SU-DHL-6 (cell line): ENCODE data around the gene SORL1.
A peak's percentile ranks its signal among the peaks of the same experiment; 100 is the strongest.

Experiments
- H2AFZ ChIP-seq: fragments of 200-600 bp; sonication (generic); 2 replicates; pipeline ENCODE4 v1.6.1; 2014; ENCODE audit warnings: low read depth, mild to moderate bottlenecking, moderate library complexity, mixed read lengths, antibody characterized with exemption, low read length; ENCODE audit not compliant: severe bottlenecking
- H3F3A ChIP-seq: fragments of 200-600 bp; shearing (Covaris generic); 2 replicates; pipeline ENCODE4 v1.6.0; 2016; ENCODE audit warnings: antibody characterized with exemption, mild to moderate bottlenecking; ENCODE audit not compliant: insufficient read depth
- H3K27ac ChIP-seq: fragments of 200-600 bp; sonication (generic); 2 replicates; pipeline ENCODE4 v1.5.1; 2016; ENCODE audit warnings: low read depth, mild to moderate bottlenecking, low read length, moderate library complexity, mixed read lengths
- H3K27me3 ChIP-seq: fragments of 200-600 bp; sonication (generic), shearing (Covaris generic); 2 replicates; pipeline ENCODE4 v1.6.0; 2014; ENCODE audit warnings: mild to moderate bottlenecking, low read length
- H3K36me3 ChIP-seq: fragments of 200-600 bp; sonication (generic); 2 replicates; pipeline ENCODE4 v1.6.1; 2014; ENCODE audit warnings: mild to moderate bottlenecking, low read length, mixed read lengths
- H3K4me2 ChIP-seq: fragments of 300-600, 200-600 bp; shearing (Covaris generic), sonication (generic); 2 replicates; pipeline ENCODE4 v1.6.0; 2014; ENCODE audit warnings: low read length, low read depth, mild to moderate bottlenecking; ENCODE audit not compliant: poor library complexity, severe bottlenecking
- H3K4me3 ChIP-seq: fragments of 200-600 bp; sonication (generic); 2 replicates; pipeline ENCODE4 v1.5.1; 2014; ENCODE audit warnings: antibody characterized with exemption, low read length, mild to moderate bottlenecking, mixed read lengths; ENCODE audit not compliant: insufficient read depth, poor library complexity, severe bottlenecking
- H3K79me2 ChIP-seq: fragments of 200-600 bp; sonication (generic); 2 replicates; pipeline ENCODE4 v1.6.1; 2014; ENCODE audit warnings: mild to moderate bottlenecking, low read length, moderate library complexity; ENCODE audit not compliant: insufficient read depth
- H3K9ac ChIP-seq: fragments of 200-600 bp; sonication (generic); 2 replicates; pipeline ENCODE4 v1.7.0; 2014; ENCODE audit warnings: mild to moderate bottlenecking, low read length
- H3K9me2 ChIP-seq: fragments of 200-600 bp; sonication (generic); replicated peaks from 2 replicates; pipeline ENCODE4 v1.6.1; 2014; ENCODE audit warnings: low read length; ENCODE audit not compliant: insufficient read depth
- H3K9me3 ChIP-seq: fragments of 200-600 bp; sonication (generic); 2 replicates; pipeline ENCODE4 v1.6.1; 2014; ENCODE audit warnings: low read length, mixed read lengths; ENCODE audit not compliant: insufficient read depth
- H4K20me1 ChIP-seq: fragments of 200-600 bp; sonication (generic); 2 replicates; pipeline ENCODE4 v1.6.1; 2014; ENCODE audit warnings: low read depth, mild to moderate bottlenecking, antibody characterized with exemption, low read length, moderate library complexity, mixed read lengths
- EZH2phosphoT487 ChIP-seq: fragments of 200-600 bp; sonication (generic), shearing (Covaris generic); conservative IDR thresholded peaks from 2 replicates; pipeline ENCODE4 v1.6.1; 2018; ENCODE audit warnings: mild to moderate bottlenecking, antibody characterized with exemption, low read length, moderate library complexity, mixed read lengths
- TF ChIP-seq, protein P1 (sequence below): fragments of 200-600 bp; sonication (generic); IDR thresholded peaks from one replicate; pipeline ENCODE4 v1.5.1; 2017; ENCODE audit warnings: antibody characterized with exemption, mild to moderate bottlenecking, low read length, moderate library complexity; ENCODE audit not compliant: insufficient read depth, poor library complexity, severe bottlenecking

SORL1 gene

DNA sequence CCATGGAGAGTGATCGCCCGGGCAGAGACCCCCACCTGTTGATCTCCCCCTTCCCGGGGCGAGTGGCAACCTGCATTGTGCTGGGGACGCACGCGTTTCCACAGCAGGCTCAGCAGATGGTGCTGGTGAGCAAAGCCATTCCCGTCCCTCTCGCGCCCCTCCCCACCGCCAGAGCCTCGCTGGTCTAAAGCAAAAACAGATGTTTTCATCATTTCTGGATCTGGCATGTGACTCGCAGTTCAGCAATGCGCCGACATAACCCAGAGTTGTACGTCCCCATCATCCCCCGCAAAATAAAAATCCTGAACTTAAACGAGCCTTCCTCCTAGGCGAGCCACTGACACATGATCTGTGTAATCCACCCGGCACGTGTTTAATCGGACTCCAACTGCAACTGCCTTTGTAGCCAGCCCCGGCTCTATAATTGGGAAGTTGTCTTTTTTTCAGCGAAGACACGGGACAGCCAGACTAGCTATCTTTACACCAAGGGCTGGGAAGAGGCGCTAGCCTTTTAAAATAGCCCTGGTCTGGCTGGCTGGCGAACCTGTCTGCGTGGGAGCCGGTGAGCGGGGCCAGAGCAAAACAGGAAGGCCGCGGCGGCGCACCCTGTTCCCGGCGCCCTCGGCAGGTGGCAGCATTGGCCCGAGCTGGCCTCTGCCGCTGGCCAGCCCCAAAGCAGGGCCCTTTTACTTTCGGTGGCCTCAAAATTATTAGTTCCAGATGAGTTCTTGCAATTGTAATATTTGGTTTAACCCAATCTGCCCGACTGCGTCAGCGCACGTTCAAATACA lies 203.6 kb downstream of the SORL1 start:
- no peak for TF ChIP-seq EZH2phosphoT487
- TF ChIP-seq, protein P1, sequence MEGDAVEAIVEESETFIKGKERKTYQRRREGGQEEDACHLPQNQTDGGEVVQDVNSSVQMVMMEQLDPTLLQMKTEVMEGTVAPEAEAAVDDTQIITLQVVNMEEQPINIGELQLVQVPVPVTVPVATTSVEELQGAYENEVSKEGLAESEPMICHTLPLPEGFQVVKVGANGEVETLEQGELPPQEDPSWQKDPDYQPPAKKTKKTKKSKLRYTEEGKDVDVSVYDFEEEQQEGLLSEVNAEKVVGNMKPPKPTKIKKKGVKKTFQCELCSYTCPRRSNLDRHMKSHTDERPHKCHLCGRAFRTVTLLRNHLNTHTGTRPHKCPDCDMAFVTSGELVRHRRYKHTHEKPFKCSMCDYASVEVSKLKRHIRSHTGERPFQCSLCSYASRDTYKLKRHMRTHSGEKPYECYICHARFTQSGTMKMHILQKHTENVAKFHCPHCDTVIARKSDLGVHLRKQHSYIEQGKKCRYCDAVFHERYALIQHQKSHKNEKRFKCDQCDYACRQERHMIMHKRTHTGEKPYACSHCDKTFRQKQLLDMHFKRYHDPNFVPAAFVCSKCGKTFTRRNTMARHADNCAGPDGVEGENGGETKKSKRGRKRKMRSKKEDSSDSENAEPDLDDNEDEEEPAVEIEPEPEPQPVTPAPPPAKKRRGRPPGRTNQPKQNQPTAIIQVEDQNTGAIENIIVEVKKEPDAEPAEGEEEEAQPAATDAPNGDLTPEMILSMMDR: peak; percentile 51
- H3K9me2 ChIP-seq: no peaks in the 10 kb centered on the region
- no peaks in the 10 kb centered on the region for H3K79me2 ChIP-seq
- no peaks in the 10 kb centered on the region for H3F3A ChIP-seq
- H3K9ac ChIP-seq: peak overlapping the region; percentile 44
- H4K20me1 ChIP-seq: no peaks in the 10 kb centered on the region
- no peaks in the 10 kb centered on the region for H3K9me3 ChIP-seq
- H2AFZ ChIP-seq: peak overlapping the region; percentile 94
- peak overlapping the region; percentile 65 for H3K4me2 ChIP-seq
- H3K27ac ChIP-seq: no peak overlapping the region
- no peaks in the 10 kb centered on the region for H3K36me3 ChIP-seq
- no peaks in the 10 kb centered on the region for H3K27me3 ChIP-seq
- H3K4me3 ChIP-seq: peak overlapping the region; percentile 32

DNA sequence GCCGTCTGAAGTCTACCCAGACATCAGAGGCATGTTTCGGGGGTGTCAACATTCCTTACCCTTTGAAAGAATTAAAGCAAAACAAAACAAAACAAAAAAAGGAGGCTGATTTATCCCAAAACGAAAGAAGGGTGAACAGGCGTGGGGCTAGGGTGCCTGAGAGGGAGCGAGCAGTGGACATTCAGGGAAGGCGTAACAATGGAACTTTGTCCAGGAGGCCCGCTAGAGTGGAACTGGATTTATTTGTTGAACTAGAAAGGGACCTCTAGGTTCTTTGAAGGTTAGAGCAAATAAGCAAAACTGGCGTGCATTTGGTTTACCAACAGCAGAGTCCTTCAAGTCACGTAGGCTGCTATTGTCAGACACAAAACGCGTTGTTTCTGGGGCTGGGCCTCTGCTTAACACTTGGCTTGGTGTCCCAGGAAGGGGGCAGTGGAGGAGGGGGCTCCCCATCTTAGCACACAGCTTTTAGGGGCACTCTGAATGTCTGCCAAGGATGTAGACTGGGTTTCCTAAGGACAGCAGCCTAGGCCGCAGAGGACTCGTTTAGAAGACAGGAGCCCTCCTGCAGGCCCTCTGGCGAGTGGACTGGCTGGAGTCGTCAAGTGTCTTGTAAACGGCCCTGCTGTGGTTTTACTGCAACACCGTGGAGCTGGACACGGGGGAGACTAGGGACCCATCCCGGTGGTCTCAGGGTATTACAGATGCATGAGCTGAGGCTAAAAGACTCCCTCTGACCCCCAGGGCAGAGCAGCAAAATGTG lies 204.4 kb downstream of the SORL1 start:
- Histone ChIP-seq H3F3A (no peaks in the 10 kb centered on the region), H3K79me2 (no peaks in the 10 kb centered on the region), H3K27me3 (no peaks in the 10 kb centered on the region), H3K4me3 (no peak overlapping the region), H3K4me2 (peak overlapping the region; percentile 65), H3K9ac (peak overlapping the region; percentile 44), H3K9me3 (no peaks in the 10 kb centered on the region), H3K27ac (no peak overlapping the region), H4K20me1 (no peaks in the 10 kb centered on the region), H2AFZ (peak overlapping the region; percentile 94), H3K9me2 (no peaks in the 10 kb centered on the region), H3K36me3 (no peaks in the 10 kb centered on the region)
- TF ChIP-seq, protein P1: no peak
- TF ChIP-seq EZH2phosphoT487: no peak

DNA sequence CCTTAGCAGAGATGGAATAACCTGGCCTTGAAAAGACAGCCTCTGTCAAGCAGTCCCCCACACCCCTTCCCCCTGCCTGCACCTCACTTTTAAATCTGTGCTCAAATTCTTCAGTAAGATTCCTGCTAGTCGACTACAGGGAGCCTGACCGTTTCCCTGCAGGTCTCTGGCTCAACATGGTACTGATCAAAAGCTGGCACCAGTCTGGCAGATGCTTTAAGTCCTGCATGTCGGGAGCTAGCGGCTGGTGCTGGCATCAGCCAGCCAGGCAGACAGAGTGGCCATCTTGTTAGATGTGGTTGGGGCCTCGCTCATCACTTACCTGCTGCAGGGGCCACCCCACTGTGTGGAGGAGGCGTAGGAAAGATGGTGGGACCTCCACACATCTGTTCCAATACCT lies 205.0 kb downstream of the SORL1 start:
- no peaks in the 10 kb centered on the region for H3K9me2 ChIP-seq
- TF ChIP-seq, protein P1: no peak
- TF ChIP-seq EZH2phosphoT487: no peak
- H4K20me1 ChIP-seq: no peaks in the 10 kb centered on the region
- H3K9me3 ChIP-seq: no peaks in the 10 kb centered on the region
- H3K9ac ChIP-seq: no peak overlapping the region
- no peak overlapping the region for H3K4me3 ChIP-seq
- H2AFZ ChIP-seq: no peak overlapping the region
- H3K4me2 ChIP-seq: no peak overlapping the region
- H3K79me2 ChIP-seq: no peaks in the 10 kb centered on the region
- no peaks in the 10 kb centered on the region for H3K36me3 ChIP-seq
- H3K27ac ChIP-seq: no peak overlapping the region
- no peaks in the 10 kb centered on the region for H3K27me3 ChIP-seq
- H3F3A ChIP-seq: no peaks in the 10 kb centered on the region
